ENCODE data around the gene PRKCH. TPM values are rescaled to one million over a fixed set of nuclear protein-coding genes. Genes with fewer than 3 reads are reported as not detected.

The PRKCH gene
- total and polyA plus RNA-seq, 2 donors (not counting 3 experiments of a cell fraction or from before 2014, with no cell fraction given) = 97.7 to 103 TPM

DNA sequence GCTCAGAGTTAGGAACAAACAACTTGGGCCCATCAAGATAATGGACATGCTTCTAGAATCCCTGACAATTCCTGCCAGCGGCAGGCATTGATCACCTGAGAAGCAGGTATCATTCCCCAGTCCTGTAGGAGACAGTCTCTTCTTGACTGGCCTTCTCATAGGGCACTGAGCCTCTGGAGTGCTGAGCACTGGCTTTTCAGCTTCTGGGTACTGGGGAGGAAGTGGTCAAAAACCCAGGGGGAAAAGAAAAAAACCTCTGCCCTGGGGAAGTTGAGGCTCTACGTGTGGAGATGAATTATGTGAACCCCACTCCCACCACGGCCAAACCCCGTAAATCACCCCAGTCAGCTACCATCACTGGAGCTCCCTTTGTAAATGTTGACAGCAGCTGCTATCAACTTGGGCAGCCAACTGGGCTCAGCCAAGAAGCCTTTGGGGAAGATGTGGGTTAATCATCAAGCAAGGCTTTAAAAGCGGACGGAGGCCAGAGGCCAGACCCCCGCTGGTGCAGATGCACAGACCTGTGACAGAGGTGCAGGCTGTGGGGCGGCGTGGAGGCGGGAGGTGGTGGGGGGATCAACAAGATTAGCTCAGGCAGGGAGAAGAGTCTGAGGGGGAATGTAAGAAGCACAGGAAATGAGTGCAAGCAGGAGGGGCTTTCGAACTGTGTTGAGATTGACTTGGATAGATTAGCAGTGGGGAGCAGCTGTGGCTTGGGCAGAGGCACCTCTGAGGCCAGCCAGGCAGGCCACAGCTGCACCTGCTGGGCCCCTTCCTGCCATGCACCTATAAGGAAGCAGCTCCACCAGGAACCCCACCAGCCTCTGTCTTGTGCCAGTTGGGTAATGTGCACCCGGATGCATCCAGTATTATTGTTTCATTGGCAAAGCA lies 268.6 kb downstream of the PRKCH start:
- FAIRE-seq (no peak), DNase-seq (ENCODE audit: low read depth, low spot score) (no peak)
- no peaks in the 10 kb centered on the region for H3K36me3 ChIP-seq (ENCODE audit: control insufficient read depth in 2 of 2, extremely low read depth in 1 of 2, insufficient read depth in 2 of 2, low read length in 2 of 2)
- TF ChIP-seq, protein P1, sequence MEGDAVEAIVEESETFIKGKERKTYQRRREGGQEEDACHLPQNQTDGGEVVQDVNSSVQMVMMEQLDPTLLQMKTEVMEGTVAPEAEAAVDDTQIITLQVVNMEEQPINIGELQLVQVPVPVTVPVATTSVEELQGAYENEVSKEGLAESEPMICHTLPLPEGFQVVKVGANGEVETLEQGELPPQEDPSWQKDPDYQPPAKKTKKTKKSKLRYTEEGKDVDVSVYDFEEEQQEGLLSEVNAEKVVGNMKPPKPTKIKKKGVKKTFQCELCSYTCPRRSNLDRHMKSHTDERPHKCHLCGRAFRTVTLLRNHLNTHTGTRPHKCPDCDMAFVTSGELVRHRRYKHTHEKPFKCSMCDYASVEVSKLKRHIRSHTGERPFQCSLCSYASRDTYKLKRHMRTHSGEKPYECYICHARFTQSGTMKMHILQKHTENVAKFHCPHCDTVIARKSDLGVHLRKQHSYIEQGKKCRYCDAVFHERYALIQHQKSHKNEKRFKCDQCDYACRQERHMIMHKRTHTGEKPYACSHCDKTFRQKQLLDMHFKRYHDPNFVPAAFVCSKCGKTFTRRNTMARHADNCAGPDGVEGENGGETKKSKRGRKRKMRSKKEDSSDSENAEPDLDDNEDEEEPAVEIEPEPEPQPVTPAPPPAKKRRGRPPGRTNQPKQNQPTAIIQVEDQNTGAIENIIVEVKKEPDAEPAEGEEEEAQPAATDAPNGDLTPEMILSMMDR (IDR thresholded peaks at IDR 0.05; ENCODE audit: extremely low read depth in 1 of 2, insufficient read depth in 1 of 2, low read depth in 1 of 2, low read length in 2 of 2) = no peak
- TF ChIP-seq JUN (IDR thresholded peaks at IDR 0.05; ENCODE audit: borderline replicate concordance, insufficient read depth, insufficient read length, low read depth) (no peak), MYC (IDR thresholded peaks at IDR 0.05; ENCODE audit: low read depth, low read length) (no peak), POLR2AphosphoS5 (IDR thresholded peaks at IDR 0.05; ENCODE audit: insufficient read depth, low read depth, low read length) (no peak), FOS (IDR thresholded peaks at IDR 0.05; ENCODE audit: borderline replicate concordance, insufficient read depth, low read length) (no peak), GATA2 (IDR thresholded peaks at IDR 0.05; ENCODE audit: insufficient read depth, insufficient read length, low read depth, low read length) (no peak)
- no peaks in the 10 kb centered on the region for H4K20me1 ChIP-seq (replicated peaks; ENCODE audit: control insufficient read depth, extremely low read depth, insufficient read depth, low read length)
- peaks cover 17% of the 10 kb centered on the region for H3K4me1 ChIP-seq (ENCODE audit: control insufficient read depth, extremely low read depth, insufficient read depth, low read length)
- H3K27ac ChIP-seq (ENCODE audit: insufficient read depth, low read depth, low read length) = no peak overlapping the region
- no peaks in the 10 kb centered on the region for H3K9me3 ChIP-seq (replicated peaks; ENCODE audit: control insufficient read depth, insufficient read depth, low read length)
- H3K79me2 ChIP-seq (ENCODE audit: control insufficient read depth, insufficient read depth, low read length) = no peaks in the 10 kb centered on the region
- no peaks in the 10 kb centered on the region for H3K9me1 ChIP-seq (replicated peaks; ENCODE audit: control insufficient read depth, extremely low read depth, insufficient read depth, low read length)
- H3K4me3 ChIP-seq (replicated peaks in 1 of 3; ENCODE audit: insufficient read depth in 1 of 3, low read depth in 1 of 3, low read length in 3 of 3) = no peak overlapping the region
- ChIA-PET POLR2A (no interaction called here), CTCF (interaction anchor here (1.1 to 1.8 kb wide), 3 partner anchors 19 to 31 kb away, joined by 3 to 6 read pairs (median 4); no protein-coding TSS in a partner anchor)
- intact Hi-C loops (cut with micrococcal nuclease) (no loop called here), dilution Hi-C loops (cut with MboI; ENCODE audit: extremely low pct_ligation_motif_present, low sequenced_read_pairs) (no loop called here)
- BruUV-seq (replicated peaks) = no TSS peak
- H3K4me2 ChIP-seq (ENCODE audit: insufficient read depth, low read length) = no peak overlapping the region
- no peaks in the 10 kb centered on the region for H3K27me3 ChIP-seq (ENCODE audit: control insufficient read depth in 2 of 2, insufficient read depth in 2 of 2, low read length in 2 of 2)
- H2AFZ ChIP-seq (ENCODE audit: low read depth, low read length) = no peak overlapping the region
- no peak overlapping the region for H3K9ac ChIP-seq (replicated peaks; ENCODE audit: extremely low read depth, insufficient read depth, low read length)
